ENCODE results near the gene TM6SF1.
"Not testable (repeated sequence)": the region's sequence is repeated elsewhere in the genome, so short reads cannot be mapped to it uniquely, and the experiment has no call there.

Gene TM6SF1

GRCh38 chr15:83087576-83087975 lies 19.9 kb upstream of the TM6SF1 start:
- no peak for DNase-seq (ENCODE audit: low read depth in 1 of 2, low spot score in 1 of 2)

- no peak for DNase-seq (ENCODE audit: low read depth in 1 of 2, low spot score in 1 of 2)
These were observed 18.6 kb upstream of the TM6SF1 start for GRCh38 chr15:83088876-83089275.

DNA sequence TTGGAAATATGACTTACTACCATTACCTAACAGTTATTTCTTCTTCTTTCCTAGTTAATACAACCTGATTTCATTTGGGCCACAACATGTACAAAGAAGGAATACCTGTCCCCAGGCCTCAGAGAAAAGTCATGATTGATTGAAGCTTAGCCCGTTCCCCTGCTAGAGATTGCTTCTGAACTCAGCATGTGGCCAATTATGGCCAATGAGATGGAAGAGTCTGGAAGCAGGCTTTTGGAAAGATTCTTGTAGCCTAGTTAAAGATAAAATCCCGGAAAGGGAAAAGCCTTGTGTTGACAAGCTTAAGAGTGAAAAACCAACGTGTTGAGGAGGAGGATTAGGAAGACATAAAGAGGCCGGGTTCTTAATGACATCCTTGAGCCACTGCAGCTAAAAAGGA lies 17.0 kb upstream of the TM6SF1 start:
- DNase-seq (ENCODE audit: low read depth in 1 of 2, low spot score in 1 of 2) = no peak

DNA sequence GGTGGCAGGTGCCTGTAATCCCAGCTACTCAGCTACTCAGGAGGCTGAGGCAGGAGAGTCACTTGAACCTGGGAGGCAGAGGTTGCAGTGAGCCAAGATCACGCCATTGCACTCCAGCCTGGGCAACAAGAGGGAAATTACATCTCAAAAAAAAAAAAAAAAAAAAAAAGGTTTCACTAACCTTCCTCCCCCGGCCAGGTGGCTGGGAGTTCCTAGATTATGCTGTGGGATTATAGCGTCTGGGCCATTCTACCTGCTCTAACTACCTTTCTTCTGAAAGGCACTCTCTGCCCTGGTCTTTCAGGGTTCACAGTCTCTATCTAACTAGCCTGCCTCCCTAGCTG lies 15.5 kb upstream of the TM6SF1 start:
- not testable (repeated sequence) for DNase-seq (ENCODE audit: low read depth in 1 of 2, low spot score in 1 of 2)

- no peak for DNase-seq (ENCODE audit: low read depth in 1 of 2, low spot score in 1 of 2)
These were observed 15.0 kb upstream of the TM6SF1 start for GRCh38 chr15:83092309-83092976.

GRCh38 chr15:83094583-83094982 lies 12.9 kb upstream of the TM6SF1 start:
- DNase-seq (ENCODE audit: low read depth in 1 of 2, low spot score in 1 of 2) = no peak

DNA sequence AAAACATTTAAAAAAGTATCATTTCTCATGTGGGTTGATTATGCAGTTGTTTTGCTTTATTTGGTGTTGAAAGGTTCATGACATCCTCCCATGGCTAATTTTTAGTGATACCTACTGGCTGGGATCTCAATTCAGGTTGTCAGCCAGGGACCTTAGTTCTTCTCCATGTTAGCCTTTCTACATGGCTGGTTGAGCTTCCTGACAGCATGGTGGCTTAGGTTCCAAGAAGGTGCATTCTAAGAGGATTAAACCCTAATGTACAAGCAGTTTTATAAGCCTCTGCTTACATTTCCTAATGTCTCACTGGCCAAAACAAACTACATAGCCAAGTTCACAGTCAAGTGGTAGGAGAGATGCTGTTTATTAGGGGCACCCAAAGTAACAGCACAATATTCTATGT lies 9.4 kb upstream of the TM6SF1 start:
- no peak for DNase-seq (ENCODE audit: low read depth in 1 of 2, low spot score in 1 of 2)

DNA sequence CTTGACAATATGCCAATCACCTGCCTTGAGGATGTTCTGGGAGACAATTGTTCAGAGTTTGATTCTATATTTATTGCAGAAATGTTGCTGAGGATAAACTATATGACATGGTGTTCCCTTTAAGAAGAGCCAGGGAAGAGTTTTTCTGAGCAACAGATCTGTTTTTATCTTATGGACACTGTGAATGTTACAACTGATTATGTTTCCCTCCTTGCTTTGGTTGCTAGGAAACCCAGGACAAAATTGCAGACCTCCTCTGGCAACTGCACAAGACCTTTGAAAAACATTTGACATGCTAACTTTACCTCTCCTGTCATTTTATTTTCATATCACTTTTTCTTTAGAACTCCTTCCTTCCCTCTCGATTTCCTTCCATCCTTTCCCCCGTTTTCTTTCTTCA lies 8.2 kb upstream of the TM6SF1 start:
- DNase-seq (ENCODE audit: low read depth in 1 of 2, low spot score in 1 of 2) = no peak

DNA sequence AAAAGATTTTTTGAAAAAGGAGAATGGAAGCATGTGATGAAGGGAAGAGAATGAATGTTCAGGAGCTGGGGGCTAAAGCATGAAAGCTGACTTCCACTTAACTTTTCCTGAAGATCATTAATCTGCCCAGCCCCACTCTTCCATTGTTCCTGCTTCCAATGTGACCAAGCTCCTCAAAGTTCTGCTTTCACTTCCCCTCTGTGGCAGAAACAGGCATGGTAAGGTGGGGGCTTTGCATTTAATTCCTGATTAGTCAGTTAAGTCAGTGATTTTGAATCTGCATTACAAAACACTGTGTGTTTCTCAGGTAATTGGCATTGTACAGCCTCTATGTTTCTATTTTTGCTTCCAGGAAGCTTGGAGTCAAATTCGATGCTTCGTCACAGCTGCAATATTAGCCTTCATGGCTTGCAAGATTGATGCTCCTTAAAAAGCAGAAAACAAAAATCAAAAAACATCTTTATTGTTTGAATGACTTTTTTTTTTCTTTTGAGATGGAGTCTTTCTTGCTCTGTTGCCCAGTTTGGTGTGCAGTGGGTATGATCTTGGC lies 7.3 kb upstream of the TM6SF1 start:
- DNase-seq (ENCODE audit: low read depth in 1 of 2, low spot score in 1 of 2) = no peak

- DNase-seq (ENCODE audit: low read depth in 1 of 2, low spot score in 1 of 2) = no peak
These were observed 5.1 kb upstream of the TM6SF1 start for GRCh38 chr15:83102346-83102745.

DNA sequence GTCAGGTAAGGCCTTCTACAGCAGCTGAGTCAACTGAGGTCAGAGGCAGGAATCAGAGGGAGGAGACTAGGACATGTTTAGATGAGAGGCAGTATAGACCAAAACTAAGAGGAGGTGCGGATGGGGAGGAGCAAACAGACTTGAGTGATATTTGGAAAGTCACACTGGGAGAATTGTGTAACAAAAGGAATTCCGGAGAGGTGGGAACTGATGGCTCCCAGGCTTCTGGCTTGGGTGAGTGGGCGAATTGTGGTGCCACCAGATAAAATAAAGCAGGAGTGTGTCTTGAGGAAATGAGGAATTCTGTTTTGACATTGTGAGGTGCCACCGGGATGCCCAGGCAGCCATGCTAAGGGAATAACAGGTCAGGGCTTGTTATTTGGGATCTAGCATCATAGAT lies 3.3 kb upstream of the TM6SF1 start:
- no peak for DNase-seq (ENCODE audit: low read depth in 1 of 2, low spot score in 1 of 2)

DNA sequence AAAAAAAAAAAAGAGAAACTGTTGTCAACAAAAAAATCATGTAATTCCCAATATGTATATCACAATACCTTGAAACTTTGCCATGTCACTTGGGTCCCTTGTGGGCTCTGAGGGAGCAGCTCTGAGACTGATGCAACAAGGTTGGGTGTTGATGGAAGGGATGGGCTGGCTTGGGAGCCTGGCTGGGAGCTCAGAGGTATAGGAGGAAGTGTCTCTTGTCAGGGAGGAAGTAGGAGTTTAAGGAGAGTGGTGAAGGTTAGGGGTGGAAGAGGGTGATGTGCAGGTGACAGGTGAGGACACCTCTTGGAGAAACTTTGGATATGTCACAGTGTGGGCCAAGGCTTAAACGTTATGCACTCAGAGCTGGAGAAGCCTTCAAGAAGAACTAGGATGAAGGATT lies 2.0 kb upstream of the TM6SF1 start:
- no peak for DNase-seq (ENCODE audit: low read depth in 1 of 2, low spot score in 1 of 2)

DNA sequence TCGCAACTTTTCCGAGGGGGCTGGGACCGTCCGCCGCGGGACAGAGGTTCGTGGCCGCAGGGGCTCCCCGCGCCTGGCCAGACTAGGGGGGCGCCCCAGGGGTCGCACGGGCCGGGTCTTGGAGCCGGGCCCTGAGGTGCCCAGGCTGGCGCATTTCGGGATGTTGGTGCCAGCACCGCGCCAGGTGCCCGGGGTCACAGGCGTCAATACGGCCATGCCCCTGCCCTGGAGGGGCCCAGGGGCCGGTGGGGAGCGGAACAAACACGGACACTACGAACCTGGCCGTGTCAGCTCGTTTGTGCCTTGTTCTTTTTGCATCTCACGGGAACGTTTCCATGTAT lies 366 bp downstream of the TM6SF1 start:
- DNase-seq (ENCODE audit: low read depth in 1 of 2, low spot score in 1 of 2) = no peak

DNA sequence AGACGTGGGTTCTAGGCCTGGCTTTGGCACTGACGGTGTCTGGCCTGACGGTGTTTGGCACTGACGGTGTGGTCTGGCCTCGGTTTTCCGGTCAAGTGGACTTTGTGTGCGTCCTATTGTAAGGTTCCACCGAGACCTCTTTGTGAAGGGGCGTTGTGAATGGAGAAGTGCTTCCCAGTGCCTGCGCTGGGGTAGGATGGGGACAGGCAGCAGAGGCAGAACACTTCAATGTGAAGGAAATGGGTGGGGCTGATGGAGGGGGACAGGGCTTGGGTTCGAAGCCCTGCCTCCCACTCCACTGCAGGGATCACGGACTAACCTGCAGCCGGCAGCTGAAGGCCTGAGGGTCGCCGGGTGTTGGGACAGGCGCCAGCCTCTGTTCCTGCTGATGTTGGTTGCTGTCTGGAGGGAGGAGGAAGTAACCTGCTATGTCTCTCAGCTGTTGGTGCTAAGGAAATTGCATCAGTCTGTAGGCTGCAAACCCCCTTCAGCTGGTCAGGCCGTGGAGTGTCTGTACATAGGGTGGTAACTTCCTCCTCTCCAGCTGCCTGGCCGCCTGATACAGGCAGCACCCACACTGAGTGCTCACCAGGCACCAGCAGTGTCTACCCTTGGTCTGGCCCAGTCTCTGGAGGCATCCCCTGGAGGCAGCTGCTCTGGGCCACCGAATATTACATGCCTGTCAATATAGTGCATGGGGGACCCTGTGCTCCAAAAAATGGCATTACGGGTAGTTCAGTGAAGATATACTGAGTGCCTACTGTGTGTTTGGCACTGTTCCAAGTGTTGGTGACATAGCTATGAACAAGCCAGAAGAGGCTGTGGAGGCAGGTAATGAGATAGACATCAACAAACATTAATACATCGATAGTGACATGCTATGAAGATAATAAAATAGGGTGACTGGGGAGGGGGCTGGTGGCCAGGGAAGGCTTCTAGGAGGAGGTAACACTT lies 1.1 kb downstream of the TM6SF1 start:
- no peak for DNase-seq (ENCODE audit: low read depth in 1 of 2, low spot score in 1 of 2)

GRCh38 chr15:83109532-83109931 lies 2.1 kb downstream of the TM6SF1 start:
- no peak for DNase-seq (ENCODE audit: low read depth in 1 of 2, low spot score in 1 of 2)

- DNase-seq (ENCODE audit: low read depth in 1 of 2, low spot score in 1 of 2) = no peak
These were observed 2.9 kb downstream of the TM6SF1 start for GRCh38 chr15:83110381-83110780.

DNA sequence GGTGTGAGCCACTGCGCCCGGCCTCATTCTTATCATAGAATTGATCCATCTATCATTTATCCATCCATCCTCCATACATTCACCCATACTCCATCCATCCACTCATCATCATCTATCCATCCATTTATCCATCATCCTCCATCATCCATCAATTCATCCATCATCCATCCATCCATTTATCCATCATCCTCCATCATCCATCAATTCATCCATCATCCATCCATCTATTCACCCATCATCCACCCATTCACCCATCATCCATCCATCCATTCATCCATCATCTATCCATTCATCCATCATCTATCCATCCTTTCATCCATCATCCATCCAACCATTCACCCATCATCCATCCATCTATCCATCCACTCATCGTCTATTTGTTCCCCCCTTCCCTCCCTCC lies 3.7 kb downstream of the TM6SF1 start:
- DNase-seq (ENCODE audit: low read depth in 1 of 2, low spot score in 1 of 2) = no peak

- no peak for DNase-seq (ENCODE audit: low read depth in 1 of 2, low spot score in 1 of 2)
These were observed 4.9 kb downstream of the TM6SF1 start for GRCh38 chr15:83112233-83112955.

- DNase-seq (ENCODE audit: low read depth in 1 of 2, low spot score in 1 of 2) = no peak
These were observed 5.5 kb downstream of the TM6SF1 start for GRCh38 chr15:83112956-83113299.

DNA sequence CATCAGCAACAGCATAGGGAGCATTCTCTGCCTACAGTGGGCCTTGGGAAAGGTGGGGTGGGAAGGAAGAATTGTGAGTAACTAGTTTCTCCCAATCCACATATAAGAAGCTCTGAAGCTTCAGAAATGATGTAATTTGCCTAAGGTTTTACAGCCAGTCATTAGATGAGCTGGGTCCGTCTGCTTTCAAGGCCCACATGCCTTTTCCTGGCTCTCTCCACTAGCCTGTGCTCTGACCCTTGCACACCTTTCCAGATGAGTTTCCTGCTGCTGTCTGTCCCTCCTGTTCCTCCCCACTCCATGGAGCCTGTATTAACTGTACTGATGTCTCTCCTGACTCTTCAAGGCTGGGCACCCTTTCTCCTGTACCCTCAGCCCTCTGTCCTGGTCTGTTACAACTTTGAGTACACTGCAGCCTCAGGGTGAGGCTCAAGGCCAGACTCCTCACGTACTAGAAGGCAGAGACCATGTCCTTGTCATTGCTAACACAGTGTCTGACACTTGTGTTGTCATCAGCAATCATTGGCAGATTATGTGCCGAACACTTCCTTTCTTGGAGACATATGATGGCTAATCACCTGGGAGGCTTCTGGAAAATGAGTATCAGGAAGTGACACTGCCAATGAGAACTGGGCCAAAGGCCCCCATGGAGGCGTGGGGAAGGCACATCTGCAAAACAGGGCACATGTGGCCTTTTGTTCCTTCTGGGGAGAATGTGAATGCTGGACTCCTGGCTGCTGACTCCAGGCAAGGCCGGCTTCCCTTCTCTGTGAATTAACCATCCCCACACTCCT lies 6.6 kb downstream of the TM6SF1 start:
- DNase-seq (ENCODE audit: low read depth in 1 of 2, low spot score in 1 of 2) = no peak

GRCh38 chr15:83114856-83115255 lies 7.4 kb downstream of the TM6SF1 start:
- DNase-seq (ENCODE audit: low read depth in 1 of 2, low spot score in 1 of 2) = no peak

All from activated CD4-positive, alpha-beta T cell treated with anti-CD3 and anti-CD28 coated beads, Interleukin-2, amount 50 U/mL, for 24 hours (primary cell).